ENCODE results near the gene GANAB.
"Not testable (repeated sequence)": the region's sequence is repeated elsewhere in the genome, so short reads cannot be mapped to it uniquely, and the experiment has no call there.

Gene GANAB

DNA sequence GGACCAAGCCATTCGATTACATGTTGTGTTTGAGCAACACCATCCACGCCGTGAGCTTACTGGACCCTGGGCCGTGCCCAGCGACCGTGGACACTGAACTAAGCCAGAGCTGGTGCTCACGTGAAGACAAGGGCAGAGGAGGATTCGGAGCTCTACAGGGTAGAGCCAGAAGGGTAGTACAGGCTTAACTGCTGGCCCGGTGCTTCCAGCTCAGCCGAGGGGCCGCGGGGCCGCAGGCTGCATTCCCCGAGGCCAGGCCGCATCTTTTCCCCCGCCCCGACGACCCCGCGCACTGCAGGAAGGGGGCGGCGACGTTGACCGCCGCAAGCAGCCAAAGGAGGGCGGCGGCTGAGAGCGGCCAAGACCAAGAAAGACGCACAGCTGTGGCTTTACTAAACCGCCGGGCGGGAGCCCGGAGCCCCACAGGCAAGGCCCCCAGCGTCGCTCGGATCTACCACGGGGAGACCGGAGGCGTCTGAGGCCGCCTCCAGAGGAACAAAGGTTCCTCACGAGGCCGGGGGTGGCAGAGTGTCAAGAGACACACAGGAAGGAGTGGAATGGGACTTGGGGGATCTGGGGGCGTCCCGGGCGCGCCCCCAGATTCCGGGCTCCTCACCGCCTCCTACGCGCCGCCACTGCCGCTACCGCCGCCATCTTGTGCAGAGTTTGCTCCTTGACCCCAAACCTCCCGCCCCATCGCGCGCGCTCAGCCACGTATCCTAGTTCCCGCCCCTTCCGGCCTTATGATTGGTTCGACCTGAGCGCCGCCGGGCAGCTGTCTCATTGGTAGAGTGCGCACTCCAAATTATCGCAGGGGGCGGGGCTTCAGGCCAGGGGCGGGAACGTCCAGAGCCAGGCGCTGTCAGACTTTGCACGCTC is at the start of gene GANAB:
TSS of gene GANAB (minus strand) at position 668 of the 879 bp plus-strand sequence. CDS start at position 654, 14 bp downstream.
- H3K4me3 Mint-ChIP-seq: peak within 1 kb of the TSS; percentile 97
- peak within 1 kb of the TSS; percentile 97 for H3K27ac Mint-ChIP-seq
- H3K36me3 Mint-ChIP-seq: peaks cover 30% of the 10 kb centered on the region
- peaks cover 46% of the 10 kb centered on the region for H3K4me1 Mint-ChIP-seq
- H3K9me3 Mint-ChIP-seq: no peaks in the 10 kb centered on the region
- CTCF ChIA-PET: interaction anchor here (1.2 to 1.3 kb wide), 2 partner anchors 19 to 53 kb away, joined by 3 to 4 read pairs; partner anchors contain the start of genes C11orf98 and CSKMT
- no peaks in the 10 kb centered on the region for H3K27me3 Mint-ChIP-seq
- peak; percentile 100 for DNase-seq

DNA sequence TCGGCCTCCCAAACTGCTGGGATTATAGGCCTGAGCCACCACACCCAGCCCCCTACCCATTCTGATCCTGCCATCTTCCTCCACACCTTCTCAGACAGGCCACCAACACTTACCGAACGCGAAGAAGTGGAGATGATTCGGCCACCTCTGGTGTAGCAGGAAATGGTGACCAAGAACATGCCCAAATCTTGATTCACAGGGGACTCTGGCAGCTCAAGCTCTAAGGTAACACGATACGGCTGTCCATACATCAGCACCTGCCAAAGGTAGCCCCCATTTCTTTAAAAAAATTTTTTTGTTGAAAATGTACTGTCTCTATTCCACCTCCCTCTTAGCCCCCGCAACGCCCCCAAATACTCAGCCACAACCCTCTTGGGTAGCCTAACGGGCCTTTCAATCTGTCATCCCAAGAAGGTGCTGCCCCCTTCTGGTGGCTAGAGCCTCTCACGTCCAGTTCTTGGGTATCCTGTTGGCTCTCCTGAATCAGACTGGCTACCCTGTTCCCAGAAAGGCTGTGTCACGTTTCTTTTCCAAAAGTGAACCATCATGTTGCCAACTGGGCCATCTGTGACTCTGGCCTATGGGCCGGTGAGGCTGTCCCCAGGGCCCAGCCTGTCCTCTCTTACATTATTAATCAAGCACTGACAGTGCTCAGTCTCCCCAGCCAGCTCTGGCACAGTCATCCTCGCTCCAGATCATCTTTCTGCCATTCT is 48.2 kb upstream of the GANAB start:
- H3K27me3 Mint-ChIP-seq: no peaks in the 10 kb centered on the region
- peaks cover 6% of the 10 kb centered on the region for H3K4me1 Mint-ChIP-seq
- H3K9me3 Mint-ChIP-seq: no peaks in the 10 kb centered on the region
- peak; percentile 86 for DNase-seq
- H3K4me3 Mint-ChIP-seq: no peak overlapping the region
- peaks cover 23% of the 10 kb centered on the region for H3K36me3 Mint-ChIP-seq
- CTCF ChIA-PET: interaction anchor here (0.6 to 4.4 kb wide), 29 partner anchors 9 to 876 kb away, joined by 3 to 40 read pairs (median 4); partner anchors contain the start of genes B3GAT3, BSCL2, C11orf98 and CSKMT
- peak overlapping the region; percentile 33 for H3K27ac Mint-ChIP-seq

DNA sequence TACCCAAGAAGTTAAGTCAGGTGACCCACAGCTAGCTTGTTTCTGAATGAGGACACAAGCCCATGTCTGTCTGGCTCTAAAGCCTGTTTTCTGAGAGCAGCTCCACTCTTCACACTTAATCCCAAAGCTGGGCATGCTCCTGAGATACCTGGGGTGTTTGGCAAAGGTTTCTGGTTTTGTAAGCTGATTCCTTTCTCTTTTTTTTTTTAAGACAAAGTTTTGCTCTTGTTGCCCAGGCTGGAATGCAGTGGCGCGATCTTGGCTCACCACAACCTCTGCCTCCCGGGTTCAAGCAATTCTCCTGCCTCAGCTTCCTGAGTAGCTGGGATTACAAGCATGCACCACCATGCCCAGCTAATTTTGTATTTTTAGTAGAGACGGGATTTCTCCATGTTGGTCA is 47.2 kb upstream of the GANAB start:
- not testable (repeated sequence) for H3K27me3 Mint-ChIP-seq, H3K4me3 Mint-ChIP-seq, DNase-seq, H3K9me3 Mint-ChIP-seq, H3K4me1 Mint-ChIP-seq, H3K27ac Mint-ChIP-seq
- peaks cover 25% of the 10 kb centered on the region for H3K36me3 Mint-ChIP-seq
- CTCF ChIA-PET: interaction anchor here (0.6 to 4.4 kb wide), 20 partner anchors 10 to 293 kb away, joined by 3 to 40 read pairs (median 5); partner anchors contain the start of genes BSCL2, GNG3, LBHD1 and MTA2

DNA sequence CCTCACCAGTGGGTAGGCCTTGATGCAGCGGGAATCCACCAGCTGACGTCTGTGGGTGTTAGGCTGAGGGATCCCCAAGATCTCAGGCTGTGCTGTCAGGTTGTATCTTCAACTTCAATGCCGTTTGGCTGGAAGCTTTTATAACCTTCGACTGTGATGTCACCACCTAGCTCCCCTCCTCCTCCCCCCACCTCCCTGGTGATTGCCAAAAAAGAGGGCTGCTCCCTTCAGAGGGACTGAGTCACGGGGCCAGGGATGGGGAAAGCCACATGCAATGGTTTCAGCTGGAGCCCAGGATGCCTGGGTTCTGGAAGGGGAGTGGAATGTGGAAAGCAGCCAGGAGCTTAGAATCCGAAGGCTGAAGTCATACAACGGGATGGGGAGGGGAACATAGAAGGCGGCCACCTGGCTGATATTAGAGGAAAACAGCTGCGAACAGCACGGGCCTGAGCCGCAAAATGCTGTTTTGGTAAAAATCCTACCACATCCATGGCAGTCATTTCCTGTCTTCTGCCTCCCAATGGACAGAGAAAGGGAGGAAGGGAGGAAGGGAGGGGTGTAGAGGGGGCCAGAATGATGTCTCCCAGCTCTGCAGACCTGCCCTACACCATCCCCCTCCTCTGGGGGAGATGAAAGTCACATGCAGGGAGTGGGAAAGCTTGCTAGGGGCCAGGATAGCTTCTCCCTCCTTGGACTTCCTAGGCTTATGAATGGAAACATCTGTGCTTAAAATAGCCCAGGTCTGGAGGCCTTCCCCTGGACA is 43.2 kb upstream of the GANAB start, which contains the start of gene LRRN4CL:
TSS of gene LRRN4CL (minus strand) at position 110 of the 763 bp plus-strand sequence. CDS start 1,022 bp downstream, outside the sequence.
- no peak for DNase-seq
- Mint-ChIP-seq H3K36me3 (peaks cover 23% of the 10 kb centered on the region), H3K9me3 (no peaks in the 10 kb centered on the region), H3K4me3 (no peak within 1 kb of the TSS), H3K27me3 (peaks cover 29% of the 10 kb centered on the region), H3K27ac (no peak within 1 kb of the TSS), H3K4me1 (peaks cover under 1% of the 10 kb centered on the region)
- CTCF ChIA-PET: interaction anchor here (1.0 to 2.1 kb wide), 5 partner anchors 9 to 129 kb away, joined by 3 to 11 read pairs (median 4); partner anchors contain the start of gene MTA2

DNA sequence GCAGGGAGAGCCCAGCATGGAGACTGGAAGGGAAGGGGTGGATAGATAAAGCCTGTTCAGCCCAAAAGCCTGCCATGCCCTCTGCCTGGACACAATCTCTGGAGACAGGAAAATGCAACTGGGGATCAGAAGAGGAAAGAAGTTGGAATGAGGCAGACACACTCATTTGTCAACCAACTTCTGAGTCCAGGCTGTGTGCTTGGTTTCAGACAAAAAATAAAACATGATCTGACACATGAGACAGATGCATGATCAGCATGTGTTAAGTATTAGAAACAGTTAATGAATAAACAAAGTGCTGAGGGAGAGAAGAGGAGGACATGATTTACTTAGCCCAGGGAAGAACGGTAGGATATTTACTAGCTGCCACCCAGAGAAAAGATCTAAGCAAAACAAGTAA is 42.1 kb upstream of the GANAB start:
- no peak overlapping the region for H3K27ac Mint-ChIP-seq
- H3K9me3 Mint-ChIP-seq: no peaks in the 10 kb centered on the region
- no peak overlapping the region for H3K4me3 Mint-ChIP-seq
- peaks cover 29% of the 10 kb centered on the region for H3K27me3 Mint-ChIP-seq
- no peak for DNase-seq
- H3K36me3 Mint-ChIP-seq: peaks cover 20% of the 10 kb centered on the region
- H3K4me1 Mint-ChIP-seq: no peaks in the 10 kb centered on the region
- CTCF ChIA-PET: interaction anchor here (0.6 to 2.1 kb wide), 5 partner anchors 8 to 199 kb away, joined by 3 to 11 read pairs (median 4); partner anchors contain the start of gene MTA2

DNA sequence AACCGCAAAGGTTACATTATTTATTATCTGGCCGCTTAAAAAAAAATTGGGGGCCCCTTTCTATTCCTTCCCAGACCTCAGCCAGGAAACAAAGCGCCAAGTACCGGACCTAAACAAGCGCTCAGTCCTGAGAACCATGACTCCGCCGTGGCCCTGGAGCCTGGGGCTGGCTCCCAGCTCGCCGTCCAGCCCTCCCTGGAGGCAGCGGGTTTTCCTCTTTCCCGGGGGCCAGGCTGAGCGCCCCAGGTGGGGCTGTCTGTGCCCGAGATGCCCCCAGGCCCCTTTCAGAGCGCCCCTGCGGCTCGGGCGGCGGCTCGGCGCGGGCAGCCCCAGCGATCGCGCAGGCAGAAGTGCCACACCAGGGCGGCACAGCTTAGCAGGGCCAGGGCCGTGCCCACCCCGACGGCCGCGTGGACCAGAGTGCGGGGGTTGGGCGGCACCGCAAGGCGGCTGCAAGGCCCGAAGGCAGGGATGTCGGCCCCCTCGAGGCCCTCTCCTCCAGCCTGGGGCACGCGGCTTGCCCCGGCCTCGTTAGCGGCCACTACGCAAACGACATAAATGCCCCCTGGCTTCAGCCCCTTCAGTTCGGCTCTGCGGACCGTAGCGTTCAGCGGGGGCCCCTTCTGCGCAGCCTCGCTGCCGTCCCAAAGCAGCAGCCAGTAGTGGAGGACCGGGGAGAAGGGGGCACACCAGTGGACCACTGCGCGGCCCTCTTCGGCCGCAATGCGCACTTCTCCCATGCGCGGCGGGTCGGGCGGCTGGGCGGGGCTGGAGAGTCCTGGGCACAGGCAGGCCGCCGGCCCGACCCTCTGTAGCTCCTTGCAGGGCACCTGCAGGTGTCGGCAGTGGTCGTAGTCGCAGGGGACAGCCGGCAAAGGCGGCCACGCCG is 41.3 kb upstream of the GANAB start:
- no peak overlapping the region for H3K27ac Mint-ChIP-seq
- peaks cover 29% of the 10 kb centered on the region for H3K27me3 Mint-ChIP-seq
- CTCF ChIA-PET: interaction anchor here (0.6 to 0.8 kb wide), 2 partner anchors 95 to 198 kb away, joined by 3 to 5 read pairs; no protein-coding TSS in a partner anchor
- no peaks in the 10 kb centered on the region for H3K4me1 Mint-ChIP-seq
- no peak overlapping the region for H3K4me3 Mint-ChIP-seq
- H3K9me3 Mint-ChIP-seq: no peaks in the 10 kb centered on the region
- peaks cover 18% of the 10 kb centered on the region for H3K36me3 Mint-ChIP-seq
- no peak for DNase-seq

DNA sequence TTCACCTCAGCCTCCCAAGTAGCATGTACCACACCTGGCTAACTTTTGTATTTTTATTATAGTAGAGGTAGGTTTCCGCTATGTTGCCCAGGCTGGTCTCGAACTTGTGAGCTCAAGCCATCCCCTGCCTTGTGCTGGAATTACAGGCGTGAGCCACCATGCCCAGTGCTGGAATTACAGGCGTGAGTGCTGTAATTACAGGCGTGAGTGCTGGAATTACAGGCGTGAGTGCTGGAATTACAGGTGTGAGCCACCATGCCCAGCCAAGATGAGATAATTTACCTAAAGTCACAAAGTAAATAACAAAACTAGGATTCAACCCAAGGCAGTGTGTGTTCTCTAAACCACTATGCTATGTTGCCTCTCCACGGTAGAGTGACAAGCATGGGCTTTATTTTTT is 36.1 kb upstream of the GANAB start:
- CTCF ChIA-PET: interaction anchor here (2.9 kb wide), 1 partner anchor 11 kb away, joined by 11 read pairs; no protein-coding TSS in a partner anchor
- peaks cover 25% of the 10 kb centered on the region for H3K4me1 Mint-ChIP-seq
- DNase-seq: no peak
- H3K27me3 Mint-ChIP-seq: peaks cover 11% of the 10 kb centered on the region
- H3K4me3 Mint-ChIP-seq: no peak overlapping the region
- no peak overlapping the region for H3K27ac Mint-ChIP-seq
- H3K9me3 Mint-ChIP-seq: no peaks in the 10 kb centered on the region
- H3K36me3 Mint-ChIP-seq: peaks cover 8% of the 10 kb centered on the region

DNA sequence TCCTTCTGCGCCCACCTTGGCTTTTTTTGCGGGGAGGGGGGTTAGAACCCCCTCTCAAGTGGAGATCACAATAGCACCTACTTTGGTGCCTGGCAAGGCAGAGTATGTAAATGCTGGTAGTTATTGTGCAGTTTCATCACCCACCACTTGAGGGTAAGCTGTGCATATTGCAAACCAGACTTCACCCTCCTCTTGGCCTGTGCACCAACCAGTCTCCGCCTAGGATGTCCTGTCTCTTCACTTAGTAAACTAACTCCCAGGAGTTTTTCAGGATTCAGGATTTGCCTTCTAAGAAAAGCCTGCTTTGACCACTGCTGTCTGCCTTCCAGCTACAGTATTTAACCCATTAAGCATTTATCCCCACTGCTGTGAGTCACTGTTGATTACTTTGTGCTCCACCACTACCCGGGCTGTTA is 34.4 kb upstream of the GANAB start:
- Mint-ChIP-seq H3K36me3 (peaks cover 20% of the 10 kb centered on the region), H3K4me1 (peaks cover 39% of the 10 kb centered on the region), H3K27ac (peak overlapping the region; percentile 49), H3K27me3 (no peaks in the 10 kb centered on the region), H3K9me3 (no peaks in the 10 kb centered on the region), H3K4me3 (peak overlapping the region; percentile 6)
- peak; percentile 61 for DNase-seq
- CTCF ChIA-PET: interaction anchor here (0.6 to 3.1 kb wide), 20 partner anchors 9 to 340 kb away, joined by 3 to 40 read pairs (median 4); partner anchors contain the start of genes BSCL2, C11orf98, CSKMT and GNG3

DNA sequence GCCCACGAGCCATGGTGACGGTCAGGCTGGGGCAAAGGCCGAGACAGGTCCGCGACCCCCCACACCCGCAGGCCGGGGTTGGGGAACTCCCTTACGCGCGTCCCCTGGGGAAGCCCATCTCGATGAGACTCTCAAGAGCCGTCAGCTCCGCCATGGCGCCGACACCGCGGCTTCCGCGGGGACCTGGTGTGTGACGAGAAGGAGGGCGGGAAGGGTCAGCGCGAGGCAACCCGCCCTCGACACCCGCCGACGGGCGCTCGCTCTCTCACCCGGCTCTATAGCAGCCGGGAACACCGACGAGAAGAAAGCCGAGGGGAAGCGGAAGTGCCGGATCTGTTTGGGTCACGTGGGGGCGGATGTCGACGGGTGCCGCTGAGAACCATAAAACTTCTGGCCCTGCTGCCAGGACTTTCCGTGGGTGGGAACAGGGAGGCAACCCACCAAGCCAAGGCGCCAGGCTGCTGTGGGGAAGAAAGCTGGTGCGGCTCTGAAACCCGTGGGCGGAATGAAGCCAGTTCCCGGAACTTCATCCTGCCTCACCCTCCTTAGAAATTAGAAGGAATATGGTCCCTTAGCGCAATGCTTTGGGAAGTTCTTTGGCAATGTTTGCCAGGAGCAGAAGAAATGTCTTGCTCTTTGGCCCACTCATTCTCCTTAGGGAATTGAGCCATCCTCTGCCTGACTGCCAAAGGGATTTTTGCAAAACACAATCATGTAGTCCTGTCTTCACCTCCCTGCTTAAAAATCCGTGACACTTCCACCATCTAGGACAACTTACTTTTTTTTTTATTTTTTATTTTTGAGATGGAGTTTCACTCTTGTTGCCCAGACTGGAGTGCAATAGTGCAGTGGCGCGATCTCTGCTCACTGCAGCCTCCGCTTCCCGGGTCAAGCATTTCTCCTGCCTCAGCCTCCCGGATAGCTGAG is 32.6 kb upstream of the GANAB start, which contains the start of gene UBXN1:
TSS of gene UBXN1 (minus strand) at position 304 of the 927 bp plus-strand sequence. CDS start at position 154, 150 bp downstream.
- H3K36me3 Mint-ChIP-seq: peaks cover 26% of the 10 kb centered on the region
- peak; percentile 92 for DNase-seq
- H3K27me3 Mint-ChIP-seq: no peaks in the 10 kb centered on the region
- CTCF ChIA-PET: interaction anchor here (0.7 to 3.1 kb wide), 6 partner anchors 11 to 112 kb away, joined by 3 to 40 read pairs (median 7); partner anchors contain the start of genes BSCL2, GNG3 and LRRN4CL
- peak within 1 kb of the TSS; percentile 90 for H3K27ac Mint-ChIP-seq
- H3K9me3 Mint-ChIP-seq: no peaks in the 10 kb centered on the region
- H3K4me3 Mint-ChIP-seq: peak within 1 kb of the TSS; percentile 88
- peaks cover 47% of the 10 kb centered on the region for H3K4me1 Mint-ChIP-seq

DNA sequence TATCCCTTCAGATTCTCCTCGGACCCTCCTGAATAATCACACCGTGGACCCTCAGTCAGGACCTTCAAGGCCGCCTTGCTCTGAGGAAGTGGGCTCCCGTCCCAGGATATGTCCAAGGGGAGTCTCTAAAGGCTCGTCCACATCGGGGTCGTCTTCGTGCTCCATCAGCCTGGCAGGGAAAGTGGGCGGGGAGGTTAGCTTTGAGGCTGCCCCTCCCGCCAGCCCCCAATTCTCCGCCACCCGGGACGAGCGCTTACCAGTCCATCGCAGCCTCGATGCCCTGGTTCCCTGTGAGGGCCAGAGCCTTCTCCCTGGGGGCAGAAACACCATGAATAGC is 32.0 kb upstream of the GANAB start:
- DNase-seq: no peak
- H3K9me3 Mint-ChIP-seq: no peaks in the 10 kb centered on the region
- no peaks in the 10 kb centered on the region for H3K27me3 Mint-ChIP-seq
- CTCF ChIA-PET: no interaction called here
- H3K27ac Mint-ChIP-seq: peak overlapping the region; percentile 90
- peak overlapping the region; percentile 88 for H3K4me3 Mint-ChIP-seq
- H3K36me3 Mint-ChIP-seq: peaks cover 31% of the 10 kb centered on the region
- H3K4me1 Mint-ChIP-seq: peaks cover 52% of the 10 kb centered on the region

DNA sequence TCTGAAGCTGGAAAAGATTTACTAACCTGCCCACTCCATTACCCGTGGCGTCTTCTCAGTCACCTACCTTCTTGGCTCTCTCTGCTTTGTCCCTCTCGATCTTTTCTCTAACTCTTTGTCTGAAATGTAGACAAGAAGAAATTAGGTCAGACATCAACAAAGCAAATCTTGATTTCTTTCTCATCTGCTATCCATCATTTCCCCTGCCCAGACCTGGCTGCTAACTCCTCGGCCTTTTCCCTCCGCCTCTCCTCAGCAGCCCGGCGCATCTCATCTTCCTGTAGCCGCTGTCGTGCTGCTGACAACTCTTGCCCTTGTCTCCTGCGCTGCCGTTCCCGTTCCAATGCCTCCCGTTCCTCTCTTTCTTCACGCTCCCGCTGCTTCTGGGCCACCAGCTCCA is 31.3 kb upstream of the GANAB start:
- Mint-ChIP-seq H3K27ac (peak overlapping the region; percentile 90), H3K4me3 (peak overlapping the region; percentile 88), H3K4me1 (peaks cover 58% of the 10 kb centered on the region), H3K36me3 (peaks cover 32% of the 10 kb centered on the region), H3K27me3 (no peaks in the 10 kb centered on the region), H3K9me3 (no peaks in the 10 kb centered on the region)
- CTCF ChIA-PET: interaction anchor here (0.7 to 0.8 kb wide), 3 partner anchors 44 to 204 kb away, joined by 3 to 5 read pairs (median 3); partner anchors contain the start of gene SLC3A2
- no peak for DNase-seq

All from activated naive CD4-positive, alpha-beta T cell treated with anti-CD3 and anti-CD28 coated beads, Interleukin-2, amount 10 ng/mL, durations not matched to agents 7 days and 5 days (primary cell).